GM12878 (cell line): ENCODE results near the gene TOR2A. TPM values are rescaled to one million over a fixed set of nuclear protein-coding genes. Genes with fewer than 3 reads are reported as not detected.

Source experiments
- ATAC-seq: fragments of 200-7000 bp; cut with Tn5 transposase; 3 replicates; pipeline ENCODE4 v1.9.1; 2020; ENCODE audit warnings: mild to moderate bottlenecking, moderate library complexity
- BruUV-seq: library from RNA; stranded (reverse); fragments of 400-500 nt; replicated peaks from 2 replicates; lab custom pipeline; 2021; lab: Mats Ljungman, UMichigan
- CTCF ChIA-PET: fragments of 300-600 bp; sonication (Branson Sonifier 250); formaldehyde crosslinking; extraction: SDS; loops from one replicate; lab custom pipeline; 2021; ENCODE audit warnings: inconsistent platforms; lab: Yijun Ruan, JAX
- POLR2A ChIA-PET: fragments of 350-600 bp; formaldehyde crosslinking; extraction: SDS; loops from one replicate; lab custom pipeline; 2021; ENCODE audit warnings: inconsistent platforms; lab: Charles Lee
- RAD21 ChIA-PET: fragments of 300-600 bp; sonication (Branson Sonifier 250); formaldehyde crosslinking; loops from one replicate; lab custom pipeline; 2023; ENCODE audit warnings: antibody characterized with exemption; ENCODE audit not compliant: unreplicated experiment; lab: Charles Lee
- SMC1A ChIA-PET: fragments of 300-600 bp; sonication (Branson Sonifier 250); formaldehyde crosslinking; loops from one replicate; lab custom pipeline; 2023; ENCODE audit not compliant: unreplicated experiment, uncharacterized antibody; lab: Charles Lee
- DNase-seq: peaks from one replicate; pipeline ENCODE4 v3.0.0-alpha.2; 2011; ENCODE audit warnings: low read depth, low spot score
- FAIRE-seq: peaks from 3 replicates; lab custom pipeline; 2011; peaks lifted over from hg19 to GRCh38; lab: Jason Lieb, UNC
- H2AFZ ChIP-seq: 2 replicates; pipeline ENCODE4 v1.6.0; 2011; ENCODE audit warnings: low read depth, low read length, control low read depth; ENCODE audit not compliant: control insufficient read depth
- H3K27ac ChIP-seq: 2 replicates; pipeline ENCODE4 v1.5.1; 2011; ENCODE audit warnings: control low read depth; ENCODE audit not compliant: control insufficient read depth, insufficient read depth
- H3K27me3 ChIP-seq, 2 experiments: replicated peaks in 1 of 2; 2 replicates each; pipeline versions ENCODE4 v1.6.0 to v1.6.1; 2011; ENCODE audit warnings: low read length in 1 of 2; ENCODE audit not compliant: control insufficient read depth in 2 of 2, insufficient read depth in 2 of 2
- H3K36me3 ChIP-seq, 2 experiments: 2 replicates each; pipeline ENCODE4 v1.5.1; 2011; ENCODE audit warnings: low read length in 1 of 2; ENCODE audit not compliant: control insufficient read depth in 2 of 2, insufficient read depth in 2 of 2
- H3K4me1 ChIP-seq: 2 replicates; pipeline ENCODE4 v1.6.1; 2011; ENCODE audit warnings: mild to moderate bottlenecking, low read length, moderate library complexity, mixed read lengths; ENCODE audit not compliant: control insufficient read depth, insufficient read depth
- H3K4me2 ChIP-seq: 2 replicates; pipeline ENCODE4 v1.6.0; 2011; ENCODE audit warnings: control low read depth; ENCODE audit not compliant: control insufficient read depth, insufficient read depth
- H3K4me3 ChIP-seq: fragments of 200-600 bp; sonication (generic); 2 replicates; pipeline ENCODE4 v1.5.1; 2016
- H3K79me2 ChIP-seq: 2 replicates; pipeline ENCODE4 v1.6.0; 2011; ENCODE audit warnings: low read length; ENCODE audit not compliant: control insufficient read depth, insufficient read depth
- H3K9ac ChIP-seq: 2 replicates; pipeline ENCODE4 v1.8.0; 2011; ENCODE audit warnings: low read length, control low read depth, mixed read lengths; ENCODE audit not compliant: control insufficient read depth, insufficient read depth
- H3K9me3 ChIP-seq: replicated peaks from 3 replicates; pipeline ENCODE4 v1.5.1; 2011; ENCODE audit warnings: mild to moderate bottlenecking, low read length; ENCODE audit not compliant: control insufficient read depth, insufficient read depth
- H4K20me1 ChIP-seq: 2 replicates; pipeline ENCODE4 v1.6.0; 2011; ENCODE audit not compliant: control insufficient read depth, insufficient read depth
- CHD1 ChIP-seq: IDR thresholded peaks from 2 replicates; pipeline ENCODE4 v1.6.1; 2012; ENCODE audit warnings: low read depth, low read length, improper control_type of control experiment
- E2F8 ChIP-seq: fragments of 450-650 bp; IDR thresholded peaks from 2 replicates; pipeline ENCODE4 v1.6.1; 2018; ENCODE audit warnings: mild to moderate bottlenecking, low read depth, moderate library complexity; ENCODE audit not compliant: partially characterized antibody
- E4F1 ChIP-seq: fragments of 450-650 bp; IDR thresholded peaks from 2 replicates; pipeline ENCODE4 v1.6.1; 2018; ENCODE audit warnings: borderline replicate concordance, mild to moderate bottlenecking; ENCODE audit not compliant: partially characterized antibody
- FOXM1 ChIP-seq: IDR thresholded peaks from 2 replicates; pipeline ENCODE4 v1.6.1; 2012; ENCODE audit warnings: low read depth, mild to moderate bottlenecking, inconsistent platforms, low read length, moderate library complexity
- MEF2A ChIP-seq: IDR thresholded peaks from 2 replicates; pipeline ENCODE4 v1.6.1; 2011; ENCODE audit warnings: low read depth, mild to moderate bottlenecking, low read length, moderate library complexity; ENCODE audit not compliant: insufficient read depth
- NBN ChIP-seq: fragments of 450-650 bp; IDR thresholded peaks from 2 replicates; pipeline ENCODE4 v1.6.1; 2016
- NFYB ChIP-seq: IDR thresholded peaks from 2 replicates; pipeline ENCODE4 v1.6.1; 2011; ENCODE audit warnings: low read depth, mild to moderate bottlenecking, low read length, improper control_type of control experiment, moderate library complexity; ENCODE audit not compliant: insufficient read depth
- NR2C2 ChIP-seq: IDR thresholded peaks from 2 replicates; pipeline ENCODE4 v1.6.1; 2011; ENCODE audit warnings: borderline replicate concordance, low read depth; ENCODE audit not compliant: control insufficient read depth, insufficient read length
- SP1 ChIP-seq: IDR thresholded peaks from one replicate; pipeline ENCODE4 v1.6.1; 2011; ENCODE audit warnings: low read depth, low read length
- SREBF2 ChIP-seq: IDR thresholded peaks from 2 replicates; pipeline ENCODE4 v1.6.1; 2012; ENCODE audit warnings: mild to moderate bottlenecking, low read length
- TCF12 ChIP-seq: IDR thresholded peaks from 2 replicates; pipeline ENCODE4 v1.6.1; 2011; ENCODE audit warnings: low read depth, mild to moderate bottlenecking, low read length
- TCF3 ChIP-seq: IDR thresholded peaks from 2 replicates; pipeline ENCODE4 v1.6.1; 2012; ENCODE audit warnings: low read depth, mild to moderate bottlenecking, low read length, borderline replicate concordance; ENCODE audit not compliant: insufficient read depth
- TCF7 ChIP-seq: IDR thresholded peaks from 2 replicates; pipeline ENCODE4 v1.6.1; 2014; ENCODE audit warnings: antibody characterized with exemption, borderline replicate concordance
- WGBS: methylation state at CpG from one replicate; pipeline ENCODE4 v1.1.6; 2016; ENCODE audit warnings: low lambda C conversion rate; ENCODE audit not compliant: insufficient replicate concordance, insufficient coverage; ENCODE audit errors: missing lambda C conversion rate; 5-methylcytosine and 5-hydroxymethylcytosine counted together
- in situ Hi-C: fragments of 300-500 bp; cut with MboI; formaldehyde crosslinking; loops from 9 replicates; pipeline ENCODE4 v1.14.3; 2018; ENCODE audit warnings: mixed read lengths
- intact Hi-C: fragments of 100-400 bp; cut with micrococcal nuclease; formaldehyde crosslinking; loops from one replicate; pipeline ENCODE4 v1.14.2; 2022; ENCODE audit not compliant: unreplicated experiment
- polyA plus RNA-seq, 11 experiments: library from polyadenylated mRNA; depleted of rRNA in 4 of 11; unstranded in 6 of 11; stranded (reverse) in 5 of 11; fragments of >200 nt; fragmentation: Nextera tagmentation in 4 of 11; fragmentation: Illumina TruSeq in 1 of 11; extraction: Ambion mirVana in 4 of 11; extraction: Trizol in 1 of 11; gene quantifications; 1 replicate in 1 of 11; 2 replicates in 10 of 11; pipeline versions ENCODE4 v1.2.1 to v1.2.3, GENCODE V29; 2011 to 2016; ENCODE audit warnings: inconsistent platforms in 2 of 11, missing spikeins in 2 of 11, low read depth in 1 of 11
- total RNA-seq, 4 experiments: library from RNA; depleted of rRNA in 3 of 4; stranded (reverse); fragments of >200 nt in 3 of 4; fragmentation: Illumina TruSeq in 1 of 4; extraction: Trizol in 1 of 4; gene quantifications; 2 replicates each; pipeline versions ENCODE4 v1.2.1 to v1.2.3, GENCODE V29; 2013 to 2021

The TOR2A gene
- total and polyA plus RNA-seq, 10 of the 15 experiments (the other 5 are each of a cell fraction or from before 2014, with no cell fraction given), result 0.52 to 23.7 (median 8.5) TPM

DNA sequence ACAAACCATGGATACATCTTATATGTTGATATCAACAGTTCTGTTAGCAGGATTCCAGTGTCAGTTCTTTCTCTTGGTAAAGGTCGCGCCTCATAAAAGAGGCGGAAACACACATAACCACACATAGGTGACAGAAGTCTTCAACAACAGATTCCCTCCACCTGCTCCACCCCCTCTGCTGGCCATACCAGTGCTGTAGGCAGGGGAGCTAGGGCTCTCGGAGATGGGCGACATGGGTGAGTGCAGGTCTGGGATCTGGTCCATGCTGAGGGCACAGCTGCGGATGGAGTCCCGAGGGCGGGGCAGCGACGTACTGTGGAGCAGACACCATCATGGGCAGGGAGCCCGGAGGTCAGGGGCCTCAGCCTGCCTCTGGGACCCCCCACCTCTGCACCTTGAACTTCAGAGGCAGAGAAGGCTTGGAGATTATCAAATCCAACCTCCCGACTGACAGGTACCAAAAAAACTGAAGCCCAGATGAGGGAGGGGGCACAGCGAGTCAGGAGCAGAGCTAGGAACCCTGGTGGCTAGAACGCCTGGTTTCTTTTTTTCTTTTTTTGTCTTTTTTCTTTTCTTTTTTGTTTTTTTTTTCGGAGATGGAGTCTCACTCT is 12.0 kb upstream of the TOR2A start:
- SMC1A ChIA-PET, result interaction anchor here (1.0 to 1.6 kb wide), 2 partner anchors 16 to 19 kb away, joined by 3 to 5 read pairs; no protein-coding TSS in a partner anchor

More for the DNA sequence above, 12.0 kb upstream of the TOR2A start:
- ATAC-seq (no peak), FAIRE-seq (no peak), DNase-seq (no peak)
- no peak for TF ChIP-seq NR2C2
- no peak for TF ChIP-seq CHD1
- TF ChIP-seq MEF2A, result no peak
- TF ChIP-seq E4F1, result no peak
- TF ChIP-seq TCF12, result no peak
- no peak for TF ChIP-seq TCF3
- no peak for TF ChIP-seq FOXM1
- TF ChIP-seq NFYB, result no peak
- no peak for TF ChIP-seq NBN
- no peak for TF ChIP-seq E2F8
- no peak for TF ChIP-seq SP1
- TF ChIP-seq TCF7, result no peak
- no peak for TF ChIP-seq SREBF2
- POLR2A ChIA-PET, result no interaction called here
- peaks cover 27 to 31% of the 10 kb centered on the region in 2 experiments for H3K36me3 ChIP-seq
- no peaks in the 10 kb centered on the region for H4K20me1 ChIP-seq
- H3K4me1 ChIP-seq, result no peaks in the 10 kb centered on the region
- H3K4me2 ChIP-seq, result no peak overlapping the region
- intact Hi-C loops (no loop called here), in situ Hi-C loops (no loop called here)
- H3K9me3 ChIP-seq, result no peaks in the 10 kb centered on the region
- no peak overlapping the region for H3K9ac ChIP-seq
- H3K27ac ChIP-seq, result no peak overlapping the region
- BruUV-seq, result no TSS peak
- CTCF ChIA-PET, result interaction anchor here (1.0 to 1.8 kb wide), 2 partner anchors 12 to 21 kb away, joined by 3 to 8 read pairs; partner anchors contain the start of gene TOR2A
- H3K79me2 ChIP-seq, result no peaks in the 10 kb centered on the region
- no peak overlapping the region for H3K4me3 ChIP-seq
- H3K27me3 ChIP-seq, result no peaks in the 10 kb centered on the region
- RAD21 ChIA-PET, result no interaction called here
- WGBS, result 96% methylated on average over 14 of the region's 15 CpGs
- no peak overlapping the region for H2AFZ ChIP-seq
